Measurements from ENCODE around the gene COL15A1.

COL15A1 gene

GRCh38 chr9:98925956-98926355 is 17.8 kb upstream of the COL15A1 start:
- no peak overlapping the region for H3K27ac ChIP-seq
- TF ChIP-seq CTCF (conservative IDR thresholded peaks at IDR 0.05), result no peak

GRCh38 chr9:98927724-98928123 is 16.0 kb upstream of the COL15A1 start:
- no peak overlapping the region for H3K27ac ChIP-seq
- no peak for TF ChIP-seq CTCF (conservative IDR thresholded peaks at IDR 0.05)

GRCh38 chr9:98929071-98929470 is 14.6 kb upstream of the COL15A1 start:
- no peak for TF ChIP-seq CTCF (conservative IDR thresholded peaks at IDR 0.05)
- no peak overlapping the region for H3K27ac ChIP-seq

GRCh38 chr9:98929895-98930341 is 13.8 kb upstream of the COL15A1 start:
- no peak overlapping the region for H3K27ac ChIP-seq
- TF ChIP-seq CTCF (conservative IDR thresholded peaks at IDR 0.05), result no peak

GRCh38 chr9:98930792-98931191 is 12.9 kb upstream of the COL15A1 start:
- H3K27ac ChIP-seq, result no peak overlapping the region
- TF ChIP-seq CTCF (conservative IDR thresholded peaks at IDR 0.05), result no peak

- no peak overlapping the region for H3K27ac ChIP-seq
- no peak for TF ChIP-seq CTCF (conservative IDR thresholded peaks at IDR 0.05)
Observed at GRCh38 chr9:98931600-98932389, 11.9 kb upstream of the COL15A1 start.

- TF ChIP-seq CTCF (conservative IDR thresholded peaks at IDR 0.05), result no peak
- no peak overlapping the region for H3K27ac ChIP-seq
Observed at GRCh38 chr9:98933185-98933584, 10.5 kb upstream of the COL15A1 start.
